ENCODE data around the gene CAMSAP3.

The CAMSAP3 gene

DNA sequence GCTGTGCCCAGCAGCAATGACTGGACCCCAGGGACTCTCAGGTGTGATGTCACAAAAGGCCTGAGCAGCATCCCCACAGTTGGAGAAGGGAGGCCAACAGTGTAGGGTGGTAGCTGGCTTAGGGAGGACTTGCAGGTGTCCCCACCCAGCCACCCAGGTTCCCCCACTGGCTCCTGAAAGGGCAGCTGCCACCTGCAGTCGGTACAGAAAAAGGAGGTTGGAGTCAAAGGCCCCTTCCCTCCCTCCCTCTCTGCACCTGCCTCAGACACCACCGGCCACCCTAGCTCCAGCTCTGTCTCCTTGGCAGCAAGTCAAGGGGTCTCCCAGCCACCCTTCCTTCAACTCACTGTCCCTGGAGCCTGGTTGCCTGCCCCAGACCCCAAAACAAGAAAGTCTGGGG lies 38.0 kb downstream of the CAMSAP3 start, which contains the start of gene PCP2:
TSS of gene PCP2 (minus strand) at position 22 of the 400 bp plus-strand sequence. CDS start 262 bp downstream, outside the sequence.
- Histone ChIP-seq H3K4me3 (ENCODE audit: low read length) (no peak within 1 kb of the TSS), H3K27ac (ENCODE audit: low read depth, low read length) (no peak within 1 kb of the TSS), H3K4me1 (ENCODE audit: control insufficient read depth, insufficient read depth, low read length) (peaks cover 2% of the 10 kb centered on the region), H3K27me3 (ENCODE audit: control insufficient read depth, insufficient read depth, low read length) (peaks cover 4% of the 10 kb centered on the region), H3K9ac (ENCODE audit: low read length) (no peak within 1 kb of the TSS), H3K36me3 (ENCODE audit: control insufficient read depth, insufficient read depth, low read length) (no peaks in the 10 kb centered on the region)

DNA sequence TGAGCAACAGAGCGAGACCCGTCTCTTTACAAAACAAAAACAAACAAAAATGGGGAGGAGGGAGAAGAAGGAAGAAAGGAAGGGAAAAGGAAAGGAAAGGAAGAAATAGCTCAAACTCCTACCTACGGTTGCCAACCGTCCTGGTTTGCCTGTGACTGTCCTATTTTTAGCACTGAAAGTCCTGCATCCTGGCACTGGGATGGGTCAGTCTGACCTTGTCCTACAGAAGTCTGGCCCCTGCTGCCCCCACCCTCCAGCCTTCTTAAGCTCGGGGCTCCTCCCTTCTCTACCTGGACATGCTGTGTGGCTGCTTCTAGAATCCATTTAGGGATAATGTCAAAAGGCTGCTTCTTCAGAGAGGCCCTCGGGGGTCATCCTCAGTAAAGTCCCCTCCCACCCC lies 40.0 kb downstream of the CAMSAP3 start:
- no peaks in the 10 kb centered on the region for H3K4me1 ChIP-seq (ENCODE audit: control insufficient read depth, insufficient read depth, low read length)
- peaks cover 4% of the 10 kb centered on the region for H3K27me3 ChIP-seq (ENCODE audit: control insufficient read depth, insufficient read depth, low read length)
- no peak overlapping the region for H3K9ac ChIP-seq (ENCODE audit: low read length)
- no peak overlapping the region for H3K4me3 ChIP-seq (ENCODE audit: low read length)
- no peak overlapping the region for H3K27ac ChIP-seq (ENCODE audit: low read depth, low read length)
- H3K36me3 ChIP-seq (ENCODE audit: control insufficient read depth, insufficient read depth, low read length): peaks cover 7% of the 10 kb centered on the region

DNA sequence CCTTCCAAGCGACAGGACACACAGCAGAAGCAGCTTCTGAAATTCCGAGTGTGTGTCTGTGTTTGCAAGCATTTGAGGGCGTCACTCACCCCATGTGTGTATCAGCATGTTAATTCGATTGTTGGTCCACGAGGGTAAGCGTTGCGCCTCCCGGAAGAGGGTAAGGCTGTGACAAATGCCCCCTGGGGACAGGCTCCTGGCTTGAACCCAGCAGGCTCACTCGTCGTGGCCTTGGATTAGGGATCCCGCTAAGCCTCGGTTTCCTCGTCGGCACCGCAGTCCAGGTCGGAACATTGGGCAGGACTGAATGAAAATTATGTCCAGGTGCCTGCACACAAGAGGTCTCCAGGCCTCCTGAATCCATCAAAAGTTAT lies 40.6 kb downstream of the CAMSAP3 start:
- Histone ChIP-seq H3K36me3 (ENCODE audit: control insufficient read depth, insufficient read depth, low read length) (peaks cover 7% of the 10 kb centered on the region), H3K27me3 (ENCODE audit: control insufficient read depth, insufficient read depth, low read length) (peaks cover 4% of the 10 kb centered on the region), H3K4me3 (ENCODE audit: low read length) (peak overlapping the region; percentile 5), H3K4me1 (ENCODE audit: control insufficient read depth, insufficient read depth, low read length) (no peaks in the 10 kb centered on the region), H3K27ac (ENCODE audit: low read depth, low read length) (no peak overlapping the region), H3K9ac (ENCODE audit: low read length) (no peak overlapping the region)

DNA sequence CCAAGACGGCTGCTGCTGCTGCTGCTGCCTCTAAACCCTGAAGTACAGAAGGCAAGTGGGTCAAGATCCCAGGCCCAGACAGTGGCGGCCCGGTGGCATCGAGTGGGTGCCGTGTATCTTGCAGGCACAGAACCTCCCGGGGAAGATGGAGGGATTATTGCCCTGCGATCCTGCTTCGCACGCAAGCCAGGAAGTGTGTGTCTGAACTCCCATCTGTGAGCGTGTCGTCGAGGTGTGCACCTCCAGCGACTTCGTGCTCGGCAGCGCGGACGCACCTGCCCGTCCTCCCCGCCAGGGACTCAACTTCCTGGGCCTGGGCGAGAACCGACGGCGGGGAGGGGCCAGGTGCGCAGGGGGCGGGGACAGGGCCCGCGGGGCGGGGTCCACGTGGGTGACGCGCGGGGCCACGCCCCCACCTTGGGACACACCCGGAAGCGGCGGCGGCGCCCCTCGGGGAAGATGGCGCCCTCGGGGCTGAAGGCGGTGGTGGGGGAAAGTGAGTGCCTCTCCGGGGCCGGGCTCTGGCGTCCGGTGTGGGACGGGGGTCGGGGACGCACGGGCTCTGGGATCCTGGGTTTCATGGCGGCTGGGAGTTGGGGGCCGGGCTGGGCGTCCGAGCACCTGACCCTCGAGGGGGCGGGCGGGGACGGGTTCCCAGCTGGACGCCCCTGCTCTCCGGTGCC lies 41.2 kb downstream of the CAMSAP3 start, which contains the start of gene STXBP2:
TSS of gene STXBP2 (plus strand) at position 420 of the 683 bp plus-strand sequence. CDS start at position 460, 40 bp downstream.
- peaks cover 7% of the 10 kb centered on the region for H3K36me3 ChIP-seq (ENCODE audit: control insufficient read depth, insufficient read depth, low read length)
- no peaks in the 10 kb centered on the region for H3K4me1 ChIP-seq (ENCODE audit: control insufficient read depth, insufficient read depth, low read length)
- H3K27ac ChIP-seq (ENCODE audit: low read depth, low read length): no peak within 1 kb of the TSS
- H3K27me3 ChIP-seq (ENCODE audit: control insufficient read depth, insufficient read depth, low read length): peaks cover 4% of the 10 kb centered on the region
- H3K4me3 ChIP-seq (ENCODE audit: low read length): peak within 1 kb of the TSS; percentile 71
- H3K9ac ChIP-seq (ENCODE audit: low read length): peak within 1 kb of the TSS; percentile 45

DNA sequence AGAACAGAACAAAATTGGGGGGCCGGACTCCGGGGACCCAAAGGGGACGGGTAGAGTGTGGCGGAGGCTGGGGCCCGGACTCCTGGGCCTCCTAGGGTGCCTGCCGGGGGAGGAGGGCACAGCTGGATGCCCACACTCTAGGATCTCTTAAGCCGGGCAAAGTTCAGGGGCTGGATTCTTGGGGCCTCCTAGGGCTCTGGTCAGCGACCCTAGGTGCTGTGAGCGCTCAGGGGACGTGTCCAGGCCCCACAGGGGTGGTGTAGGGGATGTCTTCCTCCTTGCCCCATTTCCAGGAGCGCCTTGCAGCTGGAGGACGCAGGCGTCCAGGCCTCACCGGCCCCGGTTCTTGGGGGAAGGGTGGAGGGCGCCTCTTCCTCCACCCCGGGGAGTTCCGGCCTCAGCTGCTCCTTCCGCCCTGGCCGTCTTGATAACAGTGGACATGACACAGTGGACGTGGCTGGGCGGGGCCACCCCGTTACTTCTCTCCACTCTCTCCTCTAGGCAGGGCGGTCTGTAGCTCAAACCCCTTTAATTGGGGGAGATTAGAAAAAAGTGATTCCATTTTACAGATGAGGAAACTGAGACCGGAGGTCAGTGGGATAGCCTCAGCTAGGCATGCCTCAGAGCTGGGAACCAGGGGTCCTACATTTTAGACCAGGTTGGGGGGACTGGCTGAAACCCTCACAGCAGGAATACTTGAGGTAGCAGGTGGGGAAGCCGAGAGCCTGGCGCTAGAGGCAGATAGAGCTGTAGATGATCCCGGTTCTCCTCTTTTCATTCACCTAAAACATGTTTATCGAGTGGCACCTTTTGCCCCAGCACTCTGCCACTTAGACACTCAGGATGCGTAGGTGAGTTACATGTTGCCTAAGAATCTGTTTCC lies 42.0 kb downstream of the CAMSAP3 start:
- Histone ChIP-seq H3K4me1 (ENCODE audit: control insufficient read depth, insufficient read depth, low read length) (no peaks in the 10 kb centered on the region), H3K9ac (ENCODE audit: low read length) (peak overlapping the region; percentile 45), H3K27ac (ENCODE audit: low read depth, low read length) (no peak overlapping the region), H3K36me3 (ENCODE audit: control insufficient read depth, insufficient read depth, low read length) (peaks cover 7% of the 10 kb centered on the region), H3K4me3 (ENCODE audit: low read length) (peak overlapping the region; percentile 71), H3K27me3 (ENCODE audit: control insufficient read depth, insufficient read depth, low read length) (peaks cover 4% of the 10 kb centered on the region)

DNA sequence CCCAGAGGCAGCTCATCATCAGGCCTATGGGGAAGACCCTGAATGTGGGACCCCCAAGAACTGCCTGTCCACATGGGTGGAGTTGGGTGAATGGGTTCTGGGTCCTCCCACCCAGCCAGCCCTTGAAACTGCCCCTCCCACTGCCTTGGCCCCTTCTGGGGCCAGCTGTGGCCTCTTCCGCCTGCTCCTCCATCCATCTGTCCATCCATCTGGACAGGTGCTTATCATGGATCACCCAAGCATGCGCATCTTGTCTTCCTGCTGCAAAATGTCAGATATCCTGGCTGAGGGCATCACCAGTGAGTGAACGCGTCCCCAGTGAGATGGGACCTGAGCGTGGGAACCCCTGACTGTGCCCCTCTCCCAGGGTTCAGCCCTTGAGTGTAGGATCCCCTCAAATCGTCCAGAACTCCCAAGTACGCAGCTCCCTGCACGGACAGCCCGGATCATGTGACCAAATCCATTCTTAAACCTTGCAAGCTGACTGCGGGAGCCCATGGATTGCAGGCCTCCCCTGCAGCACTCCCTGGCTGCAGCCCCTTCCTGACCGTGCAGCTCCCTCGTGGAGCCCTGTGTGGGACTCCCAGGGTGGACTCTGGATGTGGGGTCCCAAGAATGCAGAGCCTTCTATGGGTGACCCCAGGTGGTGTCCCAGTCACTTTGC lies 43.3 kb downstream of the CAMSAP3 start:
- Histone ChIP-seq H3K27me3 (ENCODE audit: control insufficient read depth, insufficient read depth, low read length) (peaks cover 4% of the 10 kb centered on the region), H3K4me1 (ENCODE audit: control insufficient read depth, insufficient read depth, low read length) (no peaks in the 10 kb centered on the region)

DNA sequence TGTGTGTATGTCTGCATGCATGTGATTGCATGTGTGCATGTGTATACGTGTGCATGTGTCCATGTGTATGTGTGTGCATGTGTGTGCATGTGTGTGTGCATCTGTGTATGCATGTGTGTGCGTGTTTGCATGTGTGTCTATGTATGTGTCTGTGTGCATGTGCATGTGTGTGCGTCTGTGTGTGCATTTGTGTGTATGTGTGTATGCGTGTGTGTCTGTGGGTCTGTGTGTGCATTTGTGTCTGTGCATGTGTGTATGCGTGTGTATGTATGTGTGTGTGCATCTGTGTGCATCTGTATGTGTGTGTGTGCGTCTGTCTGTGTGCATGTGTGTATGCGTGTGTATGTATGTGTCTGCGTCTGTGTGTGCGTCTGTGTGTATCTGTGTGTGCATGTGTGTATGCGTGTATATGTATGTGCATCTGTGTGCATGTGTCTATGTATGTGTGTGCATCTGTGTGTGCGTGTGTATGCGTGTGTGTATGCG lies 44.2 kb downstream of the CAMSAP3 start:
- Histone ChIP-seq H3K27me3 (ENCODE audit: control insufficient read depth, insufficient read depth, low read length) (peaks cover 4% of the 10 kb centered on the region), H3K9ac (ENCODE audit: low read length) (no peak overlapping the region), H3K27ac (ENCODE audit: low read depth, low read length) (no peak overlapping the region), H3K36me3 (ENCODE audit: control insufficient read depth, insufficient read depth, low read length) (peaks cover 7% of the 10 kb centered on the region), H3K4me3 (ENCODE audit: low read length) (no peak overlapping the region), H3K4me1 (ENCODE audit: control insufficient read depth, insufficient read depth, low read length) (no peaks in the 10 kb centered on the region)

More for the DNA sequence above, 43.3 kb downstream of the CAMSAP3 start:
- Histone ChIP-seq H3K9ac (ENCODE audit: low read length) (no peak overlapping the region), H3K36me3 (ENCODE audit: control insufficient read depth, insufficient read depth, low read length) (peaks cover 7% of the 10 kb centered on the region), H3K27ac (ENCODE audit: low read depth, low read length) (no peak overlapping the region), H3K4me3 (ENCODE audit: low read length) (no peak overlapping the region)

DNA sequence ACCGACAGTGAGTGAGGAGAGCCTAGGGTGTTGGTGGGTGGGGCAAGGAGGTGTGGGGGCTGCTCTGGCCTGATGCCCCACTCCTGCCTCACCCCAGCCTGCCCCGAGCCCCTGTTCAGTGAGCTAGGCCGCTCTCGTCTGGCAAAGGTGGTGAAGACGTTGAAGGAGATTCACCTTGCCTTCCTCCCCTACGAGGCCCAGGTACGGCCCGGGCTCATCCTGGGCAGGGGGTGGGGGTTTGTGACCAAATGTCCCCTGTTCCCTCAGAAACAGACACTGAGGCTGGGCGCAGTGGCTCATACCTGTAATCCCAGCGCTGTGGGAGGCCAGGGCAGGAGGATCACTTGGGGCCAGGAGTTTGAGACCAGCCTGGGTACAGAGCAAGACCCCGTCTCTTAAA lies 45.1 kb downstream of the CAMSAP3 start:
- Histone ChIP-seq H3K27me3 (ENCODE audit: control insufficient read depth, insufficient read depth, low read length) (peaks cover 4% of the 10 kb centered on the region), H3K4me1 (ENCODE audit: control insufficient read depth, insufficient read depth, low read length) (no peaks in the 10 kb centered on the region), H3K27ac (ENCODE audit: low read depth, low read length) (no peak overlapping the region), H3K4me3 (ENCODE audit: low read length) (no peak overlapping the region), H3K9ac (ENCODE audit: low read length) (no peak overlapping the region), H3K36me3 (ENCODE audit: control insufficient read depth, insufficient read depth, low read length) (peaks cover 7% of the 10 kb centered on the region)

DNA sequence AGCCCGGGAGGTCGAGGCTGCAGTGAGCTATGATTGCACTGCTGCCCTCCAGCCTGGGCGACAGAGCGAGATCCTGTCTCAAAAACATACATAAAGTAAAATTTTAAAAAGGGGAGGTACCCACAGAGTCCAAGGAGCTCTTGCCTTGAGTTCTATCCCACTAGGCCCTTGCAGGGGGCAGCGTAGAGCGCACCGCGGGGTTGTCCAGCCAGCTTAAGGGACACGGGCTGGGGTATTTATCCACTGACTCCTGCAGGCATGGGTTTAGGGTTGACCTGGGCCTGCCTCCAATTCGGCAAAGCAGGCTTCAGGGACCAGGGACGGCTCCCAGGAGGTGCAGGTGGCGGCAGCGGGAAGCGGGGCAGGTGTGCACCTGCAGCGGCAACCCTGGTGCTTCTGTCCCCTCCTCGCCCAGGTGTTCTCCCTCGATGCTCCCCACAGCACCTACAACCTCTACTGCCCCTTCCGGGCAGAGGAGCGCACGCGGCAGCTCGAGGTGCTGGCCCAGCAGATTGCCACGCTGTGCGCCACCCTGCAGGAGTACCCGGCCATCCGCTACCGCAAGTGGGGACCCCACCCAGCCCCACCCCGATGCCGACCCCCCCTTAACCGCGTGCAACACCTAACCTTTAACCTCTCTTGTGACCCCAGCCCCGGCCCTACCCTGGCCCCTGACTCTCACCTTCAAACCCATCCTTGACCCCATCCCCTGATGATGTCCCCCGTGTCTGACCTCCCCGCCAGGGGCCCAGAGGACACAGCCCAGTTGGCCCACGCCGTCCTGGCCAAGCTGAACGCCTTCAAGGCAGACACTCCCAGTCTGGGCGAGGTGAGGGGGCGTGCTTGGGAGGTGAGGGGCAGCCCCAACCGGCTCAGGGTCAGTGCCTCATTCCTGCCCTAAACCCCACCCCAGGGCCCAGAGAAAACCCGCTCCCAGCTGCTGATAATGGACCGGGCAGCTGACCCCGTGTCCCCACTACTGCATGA lies 45.9 kb downstream of the CAMSAP3 start:
- Histone ChIP-seq H3K27ac (ENCODE audit: low read depth, low read length) (no peak overlapping the region), H3K27me3 (ENCODE audit: control insufficient read depth, insufficient read depth, low read length) (peaks cover under 1% of the 10 kb centered on the region), H3K9ac (ENCODE audit: low read length) (no peak overlapping the region), H3K36me3 (ENCODE audit: control insufficient read depth, insufficient read depth, low read length) (peaks cover 7% of the 10 kb centered on the region), H3K4me1 (ENCODE audit: control insufficient read depth, insufficient read depth, low read length) (no peaks in the 10 kb centered on the region), H3K4me3 (ENCODE audit: low read length) (no peak overlapping the region)

DNA sequence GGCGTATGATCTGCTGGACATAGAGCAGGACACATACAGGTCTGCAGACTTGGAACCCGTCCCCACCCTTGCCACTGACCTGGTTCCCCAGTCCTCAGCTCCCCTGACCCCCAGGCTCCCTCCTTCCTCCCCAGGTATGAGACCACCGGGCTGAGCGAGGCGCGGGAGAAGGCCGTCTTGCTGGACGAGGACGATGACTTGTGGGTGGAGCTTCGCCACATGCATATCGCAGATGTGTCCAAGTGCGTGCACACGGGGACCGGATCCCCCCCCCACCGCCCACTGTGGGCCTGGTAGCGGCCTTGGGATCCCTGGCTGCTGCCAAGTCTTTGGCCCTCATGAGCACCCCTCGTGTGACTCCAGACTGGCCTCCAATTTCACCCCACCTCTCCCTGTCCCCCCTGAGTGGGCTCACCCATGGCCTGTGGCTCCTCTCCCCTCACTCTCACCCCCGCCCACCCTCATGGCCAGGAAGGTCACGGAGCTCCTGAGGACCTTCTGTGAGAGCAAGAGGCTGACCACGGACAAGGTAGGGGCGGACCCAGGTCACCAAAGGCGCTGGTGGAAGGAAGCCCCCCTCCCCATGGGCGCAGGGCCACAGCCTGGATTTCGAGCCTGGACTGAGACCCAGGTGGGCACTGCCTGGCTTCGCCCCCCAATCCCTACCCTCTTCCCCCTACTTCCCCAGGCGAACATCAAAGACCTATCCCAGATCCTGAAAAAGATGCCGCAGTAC lies 46.8 kb downstream of the CAMSAP3 start:
- H3K27me3 ChIP-seq (ENCODE audit: control insufficient read depth, insufficient read depth, low read length): no peaks in the 10 kb centered on the region
- H3K4me3 ChIP-seq (ENCODE audit: low read length): no peak overlapping the region
- no peaks in the 10 kb centered on the region for H3K4me1 ChIP-seq (ENCODE audit: control insufficient read depth, insufficient read depth, low read length)
- H3K36me3 ChIP-seq (ENCODE audit: control insufficient read depth, insufficient read depth, low read length): peaks cover 7% of the 10 kb centered on the region
- no peak overlapping the region for H3K9ac ChIP-seq (ENCODE audit: low read length)
- H3K27ac ChIP-seq (ENCODE audit: low read depth, low read length): no peak overlapping the region

DNA sequence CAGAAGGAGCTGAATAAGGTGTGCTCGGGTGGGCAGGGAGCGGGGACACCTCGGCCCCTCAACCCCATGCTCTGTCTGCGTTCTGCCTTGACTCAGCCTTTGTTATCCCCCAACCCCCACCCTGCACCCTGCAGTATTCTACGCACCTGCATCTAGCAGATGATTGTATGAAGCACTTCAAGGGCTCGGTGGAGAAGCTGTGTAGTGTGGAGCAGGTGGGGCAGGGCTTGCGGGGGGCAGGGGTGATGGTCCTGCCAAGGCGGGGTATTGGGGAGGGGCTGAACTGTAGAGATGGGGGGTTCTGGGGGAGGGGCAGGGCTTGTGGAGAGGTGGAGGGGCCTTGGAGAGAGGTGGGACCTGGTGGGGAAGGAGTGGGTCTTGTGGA lies 47.4 kb downstream of the CAMSAP3 start:
- H3K27me3 ChIP-seq (ENCODE audit: control insufficient read depth, insufficient read depth, low read length): no peaks in the 10 kb centered on the region
- no peaks in the 10 kb centered on the region for H3K4me1 ChIP-seq (ENCODE audit: control insufficient read depth, insufficient read depth, low read length)
- H3K4me3 ChIP-seq (ENCODE audit: low read length): no peak overlapping the region
- H3K9ac ChIP-seq (ENCODE audit: low read length): no peak overlapping the region
- H3K36me3 ChIP-seq (ENCODE audit: control insufficient read depth, insufficient read depth, low read length): peaks cover 7% of the 10 kb centered on the region
- H3K27ac ChIP-seq (ENCODE audit: low read depth, low read length): no peak overlapping the region

Measured in rectal smooth muscle tissue (tissue), 1 donor.